BE2C (cell line): ENCODE results near the gene DAB2IP.

ENCODE experiments used
- DNase-seq: peaks from one replicate; pipeline ENCODE4 v3.0.0-alpha.2; 2020
- H3K27me3 ChIP-seq: fragments of 250-450 bp; sonication (Bioruptor Pico); 2 replicates; pipeline ENCODE4 v1.5.1; 2020; ENCODE audit warnings: mild to moderate bottlenecking
- H3K36me3 ChIP-seq: fragments of 250-450 bp; sonication (Bioruptor Pico); 2 replicates; pipeline ENCODE4 v1.5.1; 2020; ENCODE audit warnings: mild to moderate bottlenecking
- H3K4me1 ChIP-seq: fragments of 250-450 bp; sonication (Bioruptor Pico); 2 replicates; pipeline ENCODE4 v1.5.1; 2020
- H3K4me3 ChIP-seq: 2 replicates; pipeline ENCODE4 v1.5.1; 2011; ENCODE audit warnings: low read depth, low read length
- H3K9me3 ChIP-seq: fragments of 250-450 bp; sonication (Bioruptor Pico); 2 replicates; pipeline ENCODE4 v1.5.1; 2020
- TF ChIP-seq, protein P1 (sequence below): IDR thresholded peaks from 2 replicates; pipeline ENCODE4 v1.5.1; 2012; ENCODE audit warnings: mild to moderate bottlenecking, low read depth, low read length

DAB2IP gene

DNA sequence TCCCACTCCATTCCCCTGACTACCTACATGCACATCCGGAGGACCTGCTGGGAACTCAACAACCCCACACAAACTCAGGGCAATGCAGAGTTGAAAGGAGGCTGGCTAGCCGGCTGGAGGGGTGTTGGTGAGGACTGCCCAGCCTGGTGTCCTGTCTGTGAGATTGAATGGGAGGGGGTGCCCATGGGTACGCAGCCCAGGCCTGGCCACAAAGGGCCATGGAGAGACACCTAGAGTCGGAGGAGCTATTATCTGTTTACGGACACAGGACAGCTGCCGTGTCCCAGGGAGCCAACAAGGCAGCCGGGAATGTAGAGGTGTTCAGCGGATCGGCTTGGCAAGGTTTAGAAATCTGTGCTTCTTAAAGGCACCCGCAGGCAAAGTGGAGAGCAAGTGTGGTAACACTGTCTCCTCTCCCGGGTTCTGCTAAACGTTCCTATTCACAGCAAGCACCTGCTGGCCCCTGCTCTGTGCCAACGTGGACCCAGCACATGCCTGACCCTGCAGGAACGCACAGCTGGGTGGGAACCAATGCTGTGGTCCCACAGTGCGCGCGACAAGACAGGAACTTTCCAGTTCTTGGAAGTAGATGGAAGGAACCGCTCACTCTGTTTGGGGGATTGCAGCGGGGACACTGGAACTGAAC, 166.7 kb downstream of the DAB2IP start:
- no peaks in the 10 kb centered on the region for H3K9me3 ChIP-seq
- DNase-seq: no peak
- no peaks in the 10 kb centered on the region for H3K27me3 ChIP-seq
- no peak overlapping the region for H3K4me3 ChIP-seq
- TF ChIP-seq, protein P1, sequence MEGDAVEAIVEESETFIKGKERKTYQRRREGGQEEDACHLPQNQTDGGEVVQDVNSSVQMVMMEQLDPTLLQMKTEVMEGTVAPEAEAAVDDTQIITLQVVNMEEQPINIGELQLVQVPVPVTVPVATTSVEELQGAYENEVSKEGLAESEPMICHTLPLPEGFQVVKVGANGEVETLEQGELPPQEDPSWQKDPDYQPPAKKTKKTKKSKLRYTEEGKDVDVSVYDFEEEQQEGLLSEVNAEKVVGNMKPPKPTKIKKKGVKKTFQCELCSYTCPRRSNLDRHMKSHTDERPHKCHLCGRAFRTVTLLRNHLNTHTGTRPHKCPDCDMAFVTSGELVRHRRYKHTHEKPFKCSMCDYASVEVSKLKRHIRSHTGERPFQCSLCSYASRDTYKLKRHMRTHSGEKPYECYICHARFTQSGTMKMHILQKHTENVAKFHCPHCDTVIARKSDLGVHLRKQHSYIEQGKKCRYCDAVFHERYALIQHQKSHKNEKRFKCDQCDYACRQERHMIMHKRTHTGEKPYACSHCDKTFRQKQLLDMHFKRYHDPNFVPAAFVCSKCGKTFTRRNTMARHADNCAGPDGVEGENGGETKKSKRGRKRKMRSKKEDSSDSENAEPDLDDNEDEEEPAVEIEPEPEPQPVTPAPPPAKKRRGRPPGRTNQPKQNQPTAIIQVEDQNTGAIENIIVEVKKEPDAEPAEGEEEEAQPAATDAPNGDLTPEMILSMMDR: no peak
- H3K4me1 ChIP-seq: peaks cover 4% of the 10 kb centered on the region
- H3K36me3 ChIP-seq: no peaks in the 10 kb centered on the region

DNA sequence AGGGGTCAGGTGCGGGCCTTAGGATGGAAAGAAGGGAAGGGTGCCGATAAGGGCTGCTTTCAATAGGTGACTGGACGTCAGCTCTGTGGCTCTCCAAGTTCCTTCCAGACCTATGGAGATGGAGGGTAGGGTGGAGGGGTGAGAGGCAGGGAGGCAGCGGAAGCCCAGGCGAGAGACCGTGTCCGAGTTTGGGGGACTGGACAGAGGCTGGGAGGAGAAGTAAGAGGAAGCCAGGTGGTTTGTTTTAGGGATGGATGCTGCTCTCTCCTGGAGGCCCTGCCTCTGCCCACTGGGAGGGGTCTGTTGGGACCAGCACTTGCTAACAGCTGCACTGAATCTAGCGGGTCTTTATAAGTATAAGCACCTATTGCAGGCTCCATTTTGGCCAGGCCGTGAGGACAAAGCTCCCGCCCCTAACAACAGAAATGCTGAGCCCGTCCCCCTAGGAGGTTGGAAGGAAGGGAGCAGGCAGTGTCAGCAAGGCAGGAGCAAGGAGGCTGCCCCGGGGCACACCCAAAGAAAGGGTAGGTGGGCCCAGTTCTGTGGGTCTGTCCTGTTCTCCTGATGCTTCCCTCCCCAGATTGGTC, 167.5 kb downstream of the DAB2IP start:
- H3K36me3 ChIP-seq: no peaks in the 10 kb centered on the region
- no peak overlapping the region for H3K4me3 ChIP-seq
- H3K27me3 ChIP-seq: no peaks in the 10 kb centered on the region
- H3K9me3 ChIP-seq: no peaks in the 10 kb centered on the region
- TF ChIP-seq, protein P1: no peak
- DNase-seq: no peak
- H3K4me1 ChIP-seq: peaks cover 4% of the 10 kb centered on the region

DNA sequence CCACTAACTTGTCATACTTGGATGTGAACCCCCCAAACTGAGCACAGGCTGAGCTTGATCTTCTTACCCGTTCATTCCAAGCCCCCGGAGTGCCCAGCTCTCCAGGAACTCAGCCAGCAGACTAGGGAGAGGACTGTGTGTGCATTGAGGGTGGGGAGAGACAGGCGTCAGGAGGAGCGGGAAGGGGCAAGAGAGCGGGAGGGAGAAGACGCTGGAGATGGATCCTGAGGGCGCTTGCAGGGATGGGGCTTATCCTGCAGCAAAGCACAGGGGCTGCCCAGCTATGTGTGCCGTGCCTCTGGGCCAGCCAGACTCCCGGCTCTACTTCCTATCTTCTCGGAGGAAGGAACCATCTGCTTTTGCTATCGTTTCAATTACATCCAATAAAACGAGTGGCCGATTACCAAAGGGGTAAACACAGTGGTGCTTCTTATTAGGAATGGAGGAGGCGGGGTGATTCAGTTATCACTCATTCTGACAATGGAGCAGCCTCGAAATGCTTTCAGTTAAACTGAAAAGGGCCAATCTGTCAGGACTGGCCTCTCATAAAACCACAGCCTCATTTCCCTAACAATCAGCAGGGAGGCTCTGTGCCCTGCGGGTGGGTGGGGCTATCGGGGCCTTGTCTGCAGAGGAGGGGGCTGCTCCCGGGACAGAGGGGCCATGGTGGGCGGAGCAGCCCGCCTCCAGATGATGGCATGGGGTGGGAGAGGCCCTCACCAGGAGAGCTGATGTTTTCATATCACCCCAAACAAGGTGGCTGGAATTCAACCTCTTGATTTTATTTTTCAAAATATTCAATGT, 168.2 kb downstream of the DAB2IP start:
- peak; percentile 63 for DNase-seq
- H3K4me1 ChIP-seq: peaks cover 4% of the 10 kb centered on the region
- no peaks in the 10 kb centered on the region for H3K36me3 ChIP-seq
- TF ChIP-seq, protein P1: no peak
- peak overlapping the region; percentile 29 for H3K4me3 ChIP-seq
- H3K9me3 ChIP-seq: no peaks in the 10 kb centered on the region
- H3K27me3 ChIP-seq: no peaks in the 10 kb centered on the region

DNA sequence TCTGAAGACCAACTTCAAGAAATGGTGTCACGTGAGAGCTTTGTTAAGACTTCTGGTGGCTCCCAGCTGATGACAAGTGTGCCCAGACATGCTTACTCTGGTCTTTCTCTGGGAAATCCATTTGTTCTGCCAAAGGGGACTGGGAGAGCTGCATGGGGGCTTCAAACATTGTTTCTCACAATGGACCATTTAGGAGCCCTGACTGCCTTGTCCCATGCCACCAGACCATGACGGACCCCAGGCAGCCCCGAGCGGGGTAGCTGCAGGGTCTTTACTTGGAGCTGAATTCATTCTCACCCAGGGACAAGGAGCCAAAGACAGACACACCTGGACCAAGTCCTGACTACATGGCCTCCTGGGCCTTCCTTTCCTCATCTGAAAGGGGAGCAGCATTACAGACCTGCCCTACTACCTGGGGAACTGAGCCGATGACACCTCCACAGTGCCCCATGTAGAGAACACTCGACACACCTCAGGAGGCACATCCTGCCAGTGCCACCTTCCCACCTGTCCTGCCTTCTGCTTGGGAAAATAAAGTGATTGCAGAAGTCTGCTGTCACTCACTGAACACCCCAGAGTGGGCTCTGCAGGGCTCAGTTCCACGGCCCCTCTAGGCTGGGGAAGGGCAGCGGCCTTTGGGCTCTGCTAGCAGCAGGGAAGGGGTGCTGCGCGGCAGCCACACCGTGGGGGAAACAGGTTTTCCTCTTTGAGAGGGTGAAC, 169.0 kb downstream of the DAB2IP start:
- H3K36me3 ChIP-seq: no peaks in the 10 kb centered on the region
- no peaks in the 10 kb centered on the region for H3K27me3 ChIP-seq
- no peak for DNase-seq
- peaks cover 11% of the 10 kb centered on the region for H3K4me1 ChIP-seq
- H3K4me3 ChIP-seq: no peak overlapping the region
- TF ChIP-seq, protein P1: no peak
- no peaks in the 10 kb centered on the region for H3K9me3 ChIP-seq

DNA sequence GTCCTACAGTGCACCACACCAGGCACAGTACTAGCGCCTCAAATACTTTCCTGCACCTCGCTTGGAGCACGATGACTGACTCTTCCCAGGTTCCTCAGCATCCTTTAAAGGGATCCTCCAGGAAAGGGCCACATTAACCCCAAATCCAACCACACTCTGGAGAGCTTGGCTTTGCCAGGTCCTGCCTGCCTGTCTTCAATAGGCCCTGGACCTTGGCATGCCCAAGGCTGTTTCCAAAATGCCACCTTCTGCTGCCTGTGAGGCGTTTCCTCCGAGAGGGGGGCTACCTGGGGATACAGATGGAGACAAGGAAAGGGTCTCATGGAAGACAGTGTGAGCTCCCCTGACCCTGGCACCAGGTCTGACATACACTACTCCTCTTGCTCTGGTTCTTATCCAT, 169.9 kb downstream of the DAB2IP start:
- Histone ChIP-seq H3K36me3 (no peaks in the 10 kb centered on the region), H3K4me3 (no peak overlapping the region), H3K9me3 (no peaks in the 10 kb centered on the region), H3K27me3 (no peaks in the 10 kb centered on the region), H3K4me1 (peaks cover 14% of the 10 kb centered on the region)
- DNase-seq: no peak
- TF ChIP-seq, protein P1: no peak
